ENCODE results near the gene OLFML2B. TPM values are rescaled to one million over a fixed set of nuclear protein-coding genes. Genes with fewer than 3 reads are reported as not detected.
A peak's percentile ranks its signal among the peaks of the same experiment; 100 is the strongest.

OLFML2B gene
- total RNA-seq, 4 donors from 2014 or later = 1.1 to 7.7 (median 4.7) TPM

- no peak for TF ChIP-seq POLR2AphosphoS5 (IDR thresholded peaks at IDR 0.05)
- no peak for TF ChIP-seq CTCF (IDR thresholded peaks at IDR 0.05)
- no peak for TF ChIP-seq EP300 (IDR thresholded peaks at IDR 0.05)
- TF ChIP-seq POLR2A (IDR thresholded peaks at IDR 0.05) = no peak
- WGBS, 2 donors (ENCODE audit: low coverage in 1 of 2) = 72 to 86% methylated on average over 5 to 9 of the region's 9 CpGs
- no peaks in the 10 kb centered on the region for H3K9me3 ChIP-seq
- ATAC-seq = no peak
- peaks cover 44% of the 10 kb centered on the region for H3K27me3 ChIP-seq
- H3K4me1 ChIP-seq = peaks cover 0 to 44% (median 14%) of the 10 kb centered on the region in 3 donors
- no peaks in the 10 kb centered on the region for H3K36me3 ChIP-seq
- peak overlapping the region in 1 of 2 donors; percentile 63 for H3K4me3 ChIP-seq
- H3K27ac ChIP-seq = peak overlapping the region in 1 of 4 donors; percentile 70
Observed at GRCh38 chr1:162022626-162023025, 1.0 kb downstream of the OLFML2B start.

GRCh38 chr1:162021124-162021523 is 2.5 kb downstream of the OLFML2B start:
- Histone ChIP-seq H3K4me3 (no peak overlapping the region), H3K27ac (no peak overlapping the region), H3K9me3 (no peaks in the 10 kb centered on the region), H3K36me3 (no peaks in the 10 kb centered on the region), H3K27me3 (peaks cover 31% of the 10 kb centered on the region), H3K4me1 (peaks cover 0 to 44% (median 14%) of the 10 kb centered on the region in 3 donors)
- TF ChIP-seq CTCF (IDR thresholded peaks at IDR 0.05) (no peak), EP300 (IDR thresholded peaks at IDR 0.05) (no peak), POLR2A (IDR thresholded peaks at IDR 0.05) (no peak), POLR2AphosphoS5 (IDR thresholded peaks at IDR 0.05) (no peak)
- WGBS, 2 donors (ENCODE audit: low coverage in 1 of 2) = 77 to 83% methylated on average over 2 to 4 of the region's 4 CpGs
- ATAC-seq = no peak

DNA sequence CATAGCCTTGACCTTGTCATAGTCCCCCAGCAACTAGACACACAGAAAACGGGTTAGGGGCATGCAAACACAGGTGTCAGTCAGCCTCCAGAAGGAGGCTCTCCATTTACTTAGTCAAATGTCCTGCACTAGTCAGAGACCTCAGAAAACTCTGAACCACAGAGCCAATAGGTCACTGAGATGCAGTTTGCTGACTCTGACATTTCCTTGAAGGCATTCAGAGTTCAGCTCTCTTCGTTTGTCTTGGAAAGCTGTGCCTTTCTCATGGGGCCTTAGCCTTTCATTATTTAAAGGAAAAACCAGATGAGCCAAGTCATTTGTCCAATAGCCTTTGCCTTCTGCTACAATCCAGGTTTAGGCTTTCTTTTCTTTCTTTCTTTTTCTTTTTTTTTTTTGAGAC is 3.5 kb downstream of the OLFML2B start:
- H3K9me3 ChIP-seq = no peaks in the 10 kb centered on the region
- ATAC-seq = no peak
- peaks cover 0 to 44% (median 14%) of the 10 kb centered on the region in 3 donors for H3K4me1 ChIP-seq
- no peaks in the 10 kb centered on the region for H3K36me3 ChIP-seq
- H3K4me3 ChIP-seq = no peak overlapping the region
- TF ChIP-seq POLR2AphosphoS5 (IDR thresholded peaks at IDR 0.05) (no peak), CTCF (IDR thresholded peaks at IDR 0.05) (no peak), POLR2A (IDR thresholded peaks at IDR 0.05) (no peak), EP300 (IDR thresholded peaks at IDR 0.05) (no peak)
- 17 to 45% methylated on average over 1 to 2 of the region's 2 CpGs for WGBS, 2 donors (ENCODE audit: low coverage in 1 of 2)
- H3K27ac ChIP-seq = no peak overlapping the region
- peaks cover 21% of the 10 kb centered on the region for H3K27me3 ChIP-seq

DNA sequence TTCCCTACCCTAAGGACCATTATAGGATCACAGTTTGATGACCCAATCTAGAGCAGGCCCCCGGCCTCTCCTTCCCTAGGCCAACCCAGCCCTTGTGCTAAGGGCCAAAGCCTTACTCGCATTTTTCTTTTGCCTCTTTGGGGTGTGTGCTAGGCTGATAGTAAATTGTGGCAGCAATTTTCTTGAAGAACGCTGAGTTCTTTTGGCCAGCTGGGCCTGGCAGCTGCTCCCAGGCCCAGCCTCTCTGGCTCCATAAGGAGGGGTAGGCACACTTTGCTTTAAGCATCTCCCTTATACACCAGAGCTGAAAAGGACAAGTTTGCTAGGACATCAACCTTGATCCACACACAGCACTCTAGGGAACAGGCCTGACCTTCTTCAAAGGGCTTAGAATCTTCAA is 4.2 kb downstream of the OLFML2B start:
- TF ChIP-seq CTCF (IDR thresholded peaks at IDR 0.05) (no peak), EP300 (IDR thresholded peaks at IDR 0.05) (no peak), POLR2AphosphoS5 (IDR thresholded peaks at IDR 0.05) (no peak), POLR2A (IDR thresholded peaks at IDR 0.05) (no peak)
- no peak for ATAC-seq
- peaks cover 14% of the 10 kb centered on the region for H3K27me3 ChIP-seq
- H3K9me3 ChIP-seq = no peaks in the 10 kb centered on the region
- peaks cover 0 to 40% (median 13%) of the 10 kb centered on the region in 3 donors for H3K4me1 ChIP-seq
- no peak overlapping the region for H3K4me3 ChIP-seq
- H3K27ac ChIP-seq = no peak overlapping the region
- 17 to 63% methylated on average over 1 to 3 of the region's 3 CpGs for WGBS, 2 donors (ENCODE audit: low coverage in 1 of 2)
- no peaks in the 10 kb centered on the region for H3K36me3 ChIP-seq

DNA sequence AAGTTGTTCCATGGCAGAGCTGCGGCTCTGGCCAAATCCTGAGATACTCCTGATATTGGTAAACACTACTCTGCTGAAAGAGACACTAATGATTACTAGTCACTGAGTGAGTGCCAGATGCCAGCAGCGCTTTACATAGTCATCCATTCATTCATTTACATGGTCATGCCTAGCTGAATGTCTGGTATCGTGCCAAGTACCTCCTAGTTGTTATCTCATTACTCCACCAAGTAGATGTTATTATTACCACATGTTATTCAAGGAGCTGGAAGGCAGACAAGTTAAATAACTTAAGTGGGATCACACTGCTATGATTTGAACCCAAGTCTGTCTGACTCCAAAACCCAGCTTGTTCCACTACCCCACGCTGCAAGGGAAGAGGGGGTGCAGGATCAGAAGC is 4.7 kb downstream of the OLFML2B start:
- Histone ChIP-seq H3K4me1 (peaks cover 0 to 36% (median 10%) of the 10 kb centered on the region in 3 donors), H3K27ac (no peak overlapping the region), H3K27me3 (peaks cover 13% of the 10 kb centered on the region), H3K9me3 (no peaks in the 10 kb centered on the region), H3K36me3 (no peaks in the 10 kb centered on the region), H3K4me3 (no peak overlapping the region)
- 69 to 81% methylated on average over 3 to 4 of the region's 4 CpGs for WGBS, 2 donors (ENCODE audit: low coverage in 1 of 2)
- TF ChIP-seq CTCF (IDR thresholded peaks at IDR 0.05) (no peak), EP300 (IDR thresholded peaks at IDR 0.05) (no peak), POLR2AphosphoS5 (IDR thresholded peaks at IDR 0.05) (no peak), POLR2A (IDR thresholded peaks at IDR 0.05) (no peak)
- ATAC-seq = no peak
